ENCODE results near the gene TMEM86A. TPM values are rescaled to one million over a fixed set of nuclear protein-coding genes. Genes with fewer than 3 reads are reported as not detected.

Gene TMEM86A
- total RNA-seq, 1 donor from 2014 or later = not detected

DNA sequence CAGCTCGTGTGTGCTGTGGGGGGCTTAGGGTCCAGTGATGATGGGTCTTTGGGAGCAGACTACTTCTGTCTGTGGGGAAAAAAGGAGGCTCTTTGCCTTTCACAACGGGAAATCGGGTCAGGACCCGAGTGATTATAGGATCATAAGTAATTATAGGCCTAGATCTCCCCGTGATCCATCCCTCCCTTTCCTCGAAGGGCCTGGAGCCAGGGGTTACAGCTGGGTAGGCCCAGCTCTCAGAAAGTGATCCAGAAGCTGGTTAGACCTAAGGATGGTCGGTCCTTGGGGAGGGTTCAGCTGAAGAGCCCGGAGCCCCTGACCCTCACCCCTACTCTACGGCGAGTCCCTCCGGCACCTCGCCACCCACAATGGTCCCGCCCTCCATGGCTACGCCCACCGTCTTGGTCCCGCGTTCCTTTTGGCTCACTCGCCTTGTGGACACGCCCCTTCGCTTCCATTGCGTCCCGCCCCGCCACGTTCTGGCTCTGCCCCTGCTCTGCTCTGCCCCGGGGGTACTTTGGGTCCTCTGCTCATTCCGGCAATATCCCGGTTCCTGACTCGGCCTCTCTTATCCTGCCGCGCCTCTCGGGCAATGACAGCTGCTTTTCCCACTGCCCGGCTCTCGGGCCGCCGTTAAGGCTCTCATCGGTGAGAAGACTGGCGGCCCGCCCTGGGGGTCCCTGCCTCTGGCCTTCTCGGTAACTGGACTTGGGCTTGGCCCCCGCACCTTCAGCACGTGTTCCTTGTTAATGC is 22.4 kb downstream of the TMEM86A start:
- peak; percentile 52 for TF ChIP-seq EZH2 (IDR thresholded peaks at IDR 0.05)
- TF ChIP-seq EZH2phosphoT487 (IDR thresholded peaks at IDR 0.05) = no peak
- H3K36me3 ChIP-seq = no peaks in the 10 kb centered on the region
- peaks cover 8% of the 10 kb centered on the region for H3K4me1 ChIP-seq
- no peak overlapping the region for H3K27ac ChIP-seq
- H3K27me3 ChIP-seq = peaks cover 30% of the 10 kb centered on the region
- Mint-ChIP-seq H3K27me3 (ENCODE audit: insufficient read depth, low read depth) (peaks cover 21% of the 10 kb centered on the region), H3K4me3 (peak overlapping the region; percentile 85), H3K4me1 (peaks cover 11% of the 10 kb centered on the region), H3K36me3 (no peaks in the 10 kb centered on the region), H3K9me3 (no peaks in the 10 kb centered on the region), H3K27ac (no peak overlapping the region)
- H3K79me2 ChIP-seq (ENCODE audit: low read depth) = no peaks in the 10 kb centered on the region
- no peaks in the 10 kb centered on the region for H4K20me1 ChIP-seq (ENCODE audit: low read depth)
- peak overlapping the region; percentile 94 for H3K4me2 ChIP-seq
- peaks cover 6% of the 10 kb centered on the region for H3F3A ChIP-seq (ENCODE audit: low read depth)
- H3K9me3 ChIP-seq (ENCODE audit: low read depth) = no peaks in the 10 kb centered on the region
- H3K9ac ChIP-seq = no peak overlapping the region
- DNase-seq (ENCODE audit: low spot score) = peak; percentile 94
- peak overlapping the region; percentile 64 for H3K4me3 ChIP-seq
- H2AFZ ChIP-seq (replicated peaks) = peak overlapping the region; percentile 90

DNA sequence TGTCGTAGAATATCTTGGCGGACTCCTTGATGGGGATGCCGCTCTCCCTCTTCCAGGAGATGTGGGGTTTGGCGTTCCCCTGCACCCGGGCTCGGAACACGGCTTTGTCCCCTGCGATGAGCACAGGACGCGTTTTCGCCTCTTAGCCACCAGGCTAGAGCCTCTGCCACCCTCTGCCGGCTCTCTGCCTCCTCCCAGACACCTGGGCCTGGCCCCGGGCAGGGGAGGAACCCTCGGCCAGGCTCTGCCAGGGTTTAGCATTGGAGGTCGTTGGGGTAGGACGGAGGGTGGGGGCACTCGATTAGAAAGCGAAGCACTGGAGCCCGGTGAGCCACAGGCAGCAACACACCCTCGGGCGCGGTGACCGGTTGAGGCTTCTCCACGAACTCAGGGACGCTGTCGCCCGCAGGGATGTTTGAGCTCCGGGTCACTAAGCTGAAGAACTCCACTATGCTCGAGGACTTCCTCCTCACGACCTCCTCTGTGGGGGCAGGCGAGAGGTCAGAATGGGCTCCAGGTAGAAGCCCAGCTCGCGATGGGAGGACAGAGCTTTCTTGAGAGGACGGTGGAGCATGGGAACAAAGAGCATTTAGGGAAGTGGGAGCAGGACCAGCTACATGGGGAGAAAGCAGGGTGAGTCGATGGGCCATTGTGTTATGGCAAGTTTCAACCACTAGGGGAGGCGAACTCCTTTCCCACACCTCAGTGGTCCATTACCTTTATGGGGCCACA is 23.1 kb downstream of the TMEM86A start:
- DNase-seq (ENCODE audit: low spot score) = peak; percentile 78
- H3K4me1 ChIP-seq = peaks cover 15% of the 10 kb centered on the region
- no peaks in the 10 kb centered on the region for H3K36me3 Mint-ChIP-seq
- peak overlapping the region; percentile 90 for H2AFZ ChIP-seq (replicated peaks)
- peaks cover 17% of the 10 kb centered on the region for H3K27me3 Mint-ChIP-seq (ENCODE audit: insufficient read depth, low read depth)
- peak overlapping the region; percentile 94 for H3K4me2 ChIP-seq
- no peaks in the 10 kb centered on the region for H3K9me3 Mint-ChIP-seq
- peak overlapping the region; percentile 85 for H3K4me3 Mint-ChIP-seq
- peaks cover 6% of the 10 kb centered on the region for H3F3A ChIP-seq (ENCODE audit: low read depth)
- H3K27ac Mint-ChIP-seq = no peak overlapping the region
- no peaks in the 10 kb centered on the region for H3K36me3 ChIP-seq
- H3K9ac ChIP-seq = no peak overlapping the region
- H3K27ac ChIP-seq = no peak overlapping the region
- no peak for TF ChIP-seq EZH2phosphoT487 (IDR thresholded peaks at IDR 0.05)
- TF ChIP-seq EZH2 (IDR thresholded peaks at IDR 0.05) = peak; percentile 6
- TF ChIP-seq, protein P1, sequence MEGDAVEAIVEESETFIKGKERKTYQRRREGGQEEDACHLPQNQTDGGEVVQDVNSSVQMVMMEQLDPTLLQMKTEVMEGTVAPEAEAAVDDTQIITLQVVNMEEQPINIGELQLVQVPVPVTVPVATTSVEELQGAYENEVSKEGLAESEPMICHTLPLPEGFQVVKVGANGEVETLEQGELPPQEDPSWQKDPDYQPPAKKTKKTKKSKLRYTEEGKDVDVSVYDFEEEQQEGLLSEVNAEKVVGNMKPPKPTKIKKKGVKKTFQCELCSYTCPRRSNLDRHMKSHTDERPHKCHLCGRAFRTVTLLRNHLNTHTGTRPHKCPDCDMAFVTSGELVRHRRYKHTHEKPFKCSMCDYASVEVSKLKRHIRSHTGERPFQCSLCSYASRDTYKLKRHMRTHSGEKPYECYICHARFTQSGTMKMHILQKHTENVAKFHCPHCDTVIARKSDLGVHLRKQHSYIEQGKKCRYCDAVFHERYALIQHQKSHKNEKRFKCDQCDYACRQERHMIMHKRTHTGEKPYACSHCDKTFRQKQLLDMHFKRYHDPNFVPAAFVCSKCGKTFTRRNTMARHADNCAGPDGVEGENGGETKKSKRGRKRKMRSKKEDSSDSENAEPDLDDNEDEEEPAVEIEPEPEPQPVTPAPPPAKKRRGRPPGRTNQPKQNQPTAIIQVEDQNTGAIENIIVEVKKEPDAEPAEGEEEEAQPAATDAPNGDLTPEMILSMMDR (IDR thresholded peaks at IDR 0.05) = peak; percentile 71
- H3K4me1 Mint-ChIP-seq = peaks cover 11% of the 10 kb centered on the region
- H3K27me3 ChIP-seq = peaks cover 23% of the 10 kb centered on the region
- H3K79me2 ChIP-seq (ENCODE audit: low read depth) = no peaks in the 10 kb centered on the region
- H4K20me1 ChIP-seq (ENCODE audit: low read depth) = no peaks in the 10 kb centered on the region
- H3K9me3 ChIP-seq (ENCODE audit: low read depth) = no peaks in the 10 kb centered on the region
- H3K4me3 ChIP-seq = peak overlapping the region; percentile 64

DNA sequence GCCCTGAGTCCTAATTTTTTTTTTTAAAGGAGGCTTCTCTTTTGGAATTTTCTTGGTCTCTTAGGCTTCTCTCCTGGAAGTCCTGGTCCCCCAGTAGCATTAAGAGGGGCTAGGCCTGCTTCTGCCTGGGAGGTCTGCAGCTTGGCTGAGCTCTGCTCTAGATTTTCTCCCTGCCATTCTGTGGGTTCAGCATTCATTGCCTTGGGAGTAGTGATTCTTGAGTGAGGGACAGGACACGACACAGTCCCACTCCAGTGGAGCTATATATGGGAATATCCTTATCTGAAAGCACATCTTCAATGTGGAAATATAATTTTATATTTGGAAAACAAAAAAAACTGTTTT is 23.7 kb downstream of the TMEM86A start:
- peak overlapping the region; percentile 94 for H3K4me2 ChIP-seq
- TF ChIP-seq EZH2 (IDR thresholded peaks at IDR 0.05) = no peak
- TF ChIP-seq EZH2phosphoT487 (IDR thresholded peaks at IDR 0.05) = no peak
- TF ChIP-seq, protein P1 (IDR thresholded peaks at IDR 0.05) = no peak
- H3K4me3 ChIP-seq = peak overlapping the region; percentile 64
- Mint-ChIP-seq H3K36me3 (no peaks in the 10 kb centered on the region), H3K4me1 (peaks cover 11% of the 10 kb centered on the region), H3K27ac (no peak overlapping the region), H3K4me3 (peak overlapping the region; percentile 85), H3K9me3 (no peaks in the 10 kb centered on the region), H3K27me3 (ENCODE audit: insufficient read depth, low read depth) (peaks cover 17% of the 10 kb centered on the region)
- no peak for DNase-seq (ENCODE audit: low spot score)
- H3K27me3 ChIP-seq = peaks cover 18% of the 10 kb centered on the region
- peaks cover 15% of the 10 kb centered on the region for H3K4me1 ChIP-seq
- H3F3A ChIP-seq (ENCODE audit: low read depth) = peaks cover 6% of the 10 kb centered on the region
- H2AFZ ChIP-seq (replicated peaks) = peak overlapping the region; percentile 90
- no peak overlapping the region for H3K9ac ChIP-seq
- no peaks in the 10 kb centered on the region for H3K79me2 ChIP-seq (ENCODE audit: low read depth)
- H4K20me1 ChIP-seq (ENCODE audit: low read depth) = no peaks in the 10 kb centered on the region
- no peaks in the 10 kb centered on the region for H3K36me3 ChIP-seq
- no peak overlapping the region for H3K27ac ChIP-seq
- H3K9me3 ChIP-seq (ENCODE audit: low read depth) = no peaks in the 10 kb centered on the region
